ENCODE measurements around the gene CAMK2B.

The CAMK2B gene

DNA sequence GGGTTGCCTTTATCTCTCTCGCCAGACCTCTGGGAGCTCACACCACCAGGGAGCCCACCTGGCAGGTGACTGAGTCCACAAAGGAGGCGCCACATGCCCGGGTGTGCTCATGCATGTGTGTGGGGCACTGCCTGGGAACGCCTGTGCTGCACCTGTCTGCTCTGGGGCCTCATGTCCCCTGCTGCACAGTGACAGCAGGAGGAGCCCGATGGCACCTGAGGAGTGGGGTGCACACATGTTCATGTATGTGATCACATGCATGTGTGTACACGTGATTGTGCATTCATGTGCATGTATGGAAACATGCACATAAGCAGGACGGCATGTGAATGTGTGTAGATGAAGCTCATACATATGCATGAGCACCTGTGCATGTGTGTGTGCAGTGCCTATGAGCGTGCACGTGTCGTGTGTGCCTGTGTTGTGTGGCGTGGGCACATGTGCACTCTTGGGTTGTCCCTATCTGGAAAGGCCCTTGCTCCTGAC, 102.6 kb downstream of the CAMK2B start:
- in situ Hi-C loops (cut with HindIII; ENCODE audit: low pct_ligation_motif_present, low sequenced_read_pairs), result no loop called here
- DNase-seq, result no peak
- H3K27me3 ChIP-seq (replicated peaks), result peaks cover 12% of the 10 kb centered on the region
- H3K36me3 ChIP-seq (replicated peaks), result no peaks in the 10 kb centered on the region
- TF ChIP-seq, protein P1, sequence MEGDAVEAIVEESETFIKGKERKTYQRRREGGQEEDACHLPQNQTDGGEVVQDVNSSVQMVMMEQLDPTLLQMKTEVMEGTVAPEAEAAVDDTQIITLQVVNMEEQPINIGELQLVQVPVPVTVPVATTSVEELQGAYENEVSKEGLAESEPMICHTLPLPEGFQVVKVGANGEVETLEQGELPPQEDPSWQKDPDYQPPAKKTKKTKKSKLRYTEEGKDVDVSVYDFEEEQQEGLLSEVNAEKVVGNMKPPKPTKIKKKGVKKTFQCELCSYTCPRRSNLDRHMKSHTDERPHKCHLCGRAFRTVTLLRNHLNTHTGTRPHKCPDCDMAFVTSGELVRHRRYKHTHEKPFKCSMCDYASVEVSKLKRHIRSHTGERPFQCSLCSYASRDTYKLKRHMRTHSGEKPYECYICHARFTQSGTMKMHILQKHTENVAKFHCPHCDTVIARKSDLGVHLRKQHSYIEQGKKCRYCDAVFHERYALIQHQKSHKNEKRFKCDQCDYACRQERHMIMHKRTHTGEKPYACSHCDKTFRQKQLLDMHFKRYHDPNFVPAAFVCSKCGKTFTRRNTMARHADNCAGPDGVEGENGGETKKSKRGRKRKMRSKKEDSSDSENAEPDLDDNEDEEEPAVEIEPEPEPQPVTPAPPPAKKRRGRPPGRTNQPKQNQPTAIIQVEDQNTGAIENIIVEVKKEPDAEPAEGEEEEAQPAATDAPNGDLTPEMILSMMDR (IDR thresholded peaks at IDR 0.05; ENCODE audit: low read depth, low read length, missing control alignments), result no peak
- no peak overlapping the region for H3K4me3 ChIP-seq (ENCODE audit: low read depth, low read length)
- H3K27ac ChIP-seq, result no peak overlapping the region

DNA sequence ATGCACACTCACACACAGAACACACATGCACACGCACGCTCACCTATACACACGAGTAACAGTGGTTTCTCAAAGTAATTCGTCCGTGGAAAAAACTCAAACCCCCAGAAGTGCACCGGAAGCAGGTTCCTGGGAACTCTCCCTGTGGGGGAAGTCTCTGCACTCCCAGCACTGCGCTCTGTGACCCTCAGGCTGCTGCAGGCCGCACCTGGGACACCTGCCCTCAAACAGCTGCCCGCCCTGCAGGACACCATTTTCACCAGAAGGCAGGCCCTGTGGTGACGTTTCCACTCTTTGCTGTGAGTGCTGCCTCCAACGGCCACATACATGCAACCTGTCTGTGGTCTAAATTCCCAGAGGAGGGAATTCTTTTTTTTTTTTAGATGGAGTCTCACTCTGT, 103.3 kb downstream of the CAMK2B start:
- H3K36me3 ChIP-seq (replicated peaks), result no peaks in the 10 kb centered on the region
- DNase-seq, result no peak
- in situ Hi-C loops (cut with HindIII; ENCODE audit: low pct_ligation_motif_present, low sequenced_read_pairs), result no loop called here
- no peak overlapping the region for H3K4me3 ChIP-seq (ENCODE audit: low read depth, low read length)
- TF ChIP-seq, protein P1 (IDR thresholded peaks at IDR 0.05; ENCODE audit: low read depth, low read length, missing control alignments), result no peak
- peaks cover 12% of the 10 kb centered on the region for H3K27me3 ChIP-seq (replicated peaks)
- H3K27ac ChIP-seq, result no peak overlapping the region

DNA sequence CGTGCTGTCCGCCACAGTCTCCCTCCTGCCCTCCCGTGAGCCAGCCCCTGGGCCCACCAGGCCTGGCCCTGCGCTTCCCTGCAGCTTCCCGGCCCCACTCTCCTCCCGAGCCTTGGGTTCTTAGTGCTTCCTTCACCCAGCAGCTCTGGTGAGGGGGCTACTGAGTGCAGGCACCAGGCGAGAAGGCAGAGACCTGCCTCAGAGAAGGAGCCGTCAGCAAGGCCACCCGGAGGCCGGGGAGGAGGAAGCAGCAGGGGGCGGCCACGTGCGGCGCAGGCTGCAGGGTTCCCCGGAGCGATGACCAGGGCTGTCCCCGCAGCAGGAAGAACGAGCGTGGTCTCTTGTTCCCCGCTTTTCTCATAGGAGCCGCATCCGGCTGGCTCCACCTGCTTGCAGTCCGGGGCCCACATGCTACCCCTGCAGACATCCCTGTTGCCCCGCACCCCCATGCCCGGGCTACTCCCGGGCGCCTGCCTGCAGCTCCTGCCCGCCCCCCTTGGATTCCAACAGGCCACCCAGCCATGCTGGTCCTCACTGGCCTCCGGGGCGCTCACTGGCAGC, 104.1 kb downstream of the CAMK2B start:
- TF ChIP-seq, protein P1 (IDR thresholded peaks at IDR 0.05; ENCODE audit: low read depth, low read length, missing control alignments), result peak; percentile 16
- DNase-seq, result no peak
- in situ Hi-C loops (cut with HindIII; ENCODE audit: low pct_ligation_motif_present, low sequenced_read_pairs), result no loop called here
- no peak overlapping the region for H3K27ac ChIP-seq
- H3K36me3 ChIP-seq (replicated peaks), result no peaks in the 10 kb centered on the region
- no peak overlapping the region for H3K4me3 ChIP-seq (ENCODE audit: low read depth, low read length)
- H3K27me3 ChIP-seq (replicated peaks), result peaks cover 11% of the 10 kb centered on the region

DNA sequence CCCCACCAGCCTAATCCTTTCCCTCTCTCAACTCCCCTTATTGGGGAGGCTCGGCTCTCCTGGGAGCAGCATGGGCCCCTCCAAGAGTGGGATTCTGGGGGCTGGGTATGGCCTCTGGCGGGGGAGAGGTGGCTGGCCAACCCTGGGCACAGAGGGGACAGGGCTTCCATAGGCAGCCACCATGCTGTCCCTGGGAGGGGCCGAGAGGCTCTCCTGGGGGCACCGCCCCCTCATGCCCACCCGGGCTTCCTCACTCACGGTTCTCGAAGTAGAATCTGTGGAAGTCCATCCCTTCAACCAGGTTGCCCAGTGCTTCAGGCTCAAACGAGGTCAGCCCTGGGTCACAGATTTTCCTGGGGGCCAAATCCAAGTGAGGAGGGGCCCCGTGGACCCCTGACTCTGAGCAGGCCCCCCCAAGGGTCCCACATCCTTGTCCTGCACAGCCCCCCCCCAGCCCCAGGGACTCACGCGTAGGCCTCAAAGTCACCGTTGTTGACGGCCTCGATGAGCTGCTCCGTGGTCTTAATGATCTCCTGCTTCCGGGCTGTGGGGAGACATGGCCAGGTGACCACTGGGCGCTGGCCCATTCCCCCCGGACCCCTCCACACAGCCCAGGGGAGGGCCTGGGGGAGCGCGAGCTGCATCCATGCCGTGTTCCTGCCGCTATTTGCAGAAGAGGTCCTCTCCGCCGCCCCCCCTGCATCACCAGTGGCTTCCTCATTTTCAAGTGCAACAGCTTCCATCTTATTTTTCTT, 104.9 kb downstream of the CAMK2B start:
- no peak for DNase-seq
- no peak overlapping the region for H3K27ac ChIP-seq
- in situ Hi-C loops (cut with HindIII; ENCODE audit: low pct_ligation_motif_present, low sequenced_read_pairs), result no loop called here
- no peaks in the 10 kb centered on the region for H3K36me3 ChIP-seq (replicated peaks)
- peaks cover 3% of the 10 kb centered on the region for H3K27me3 ChIP-seq (replicated peaks)
- TF ChIP-seq, protein P1 (IDR thresholded peaks at IDR 0.05; ENCODE audit: low read depth, low read length, missing control alignments), result no peak
- H3K4me3 ChIP-seq (ENCODE audit: low read depth, low read length), result no peak overlapping the region

DNA sequence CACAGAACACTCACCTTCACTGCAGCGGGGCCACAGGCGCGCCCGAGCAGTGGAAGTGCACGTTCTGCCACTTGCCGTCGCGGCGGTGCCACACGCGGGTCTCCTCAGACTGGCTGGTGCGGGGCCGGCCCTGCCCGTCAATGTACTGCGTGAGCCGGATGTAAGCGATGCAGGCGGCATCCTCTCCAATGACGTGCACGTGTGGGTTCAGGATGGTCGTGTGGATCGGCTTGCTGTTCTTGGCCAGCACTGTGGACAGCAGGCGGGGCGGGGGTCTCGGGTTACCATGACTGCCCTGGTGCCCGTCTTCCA, 105.4 kb downstream of the CAMK2B start:
- in situ Hi-C loops (cut with HindIII; ENCODE audit: low pct_ligation_motif_present, low sequenced_read_pairs), result no loop called here
- Histone ChIP-seq H3K36me3 (replicated peaks) (no peaks in the 10 kb centered on the region), H3K27ac (no peak overlapping the region), H3K4me3 (ENCODE audit: low read depth, low read length) (no peak overlapping the region), H3K27me3 (replicated peaks) (no peaks in the 10 kb centered on the region)
- no peak for DNase-seq
- TF ChIP-seq, protein P1 (IDR thresholded peaks at IDR 0.05; ENCODE audit: low read depth, low read length, missing control alignments), result no peak

All from brain microvascular endothelial cell (primary cell).